ENCODE data around the gene MRPL32.

Gene MRPL32

GRCh38 chr7:42946627-42946950 is 14.4 kb downstream of the MRPL32 start:
- no peak for DNase-seq (ENCODE audit: low read depth in 2 of 2)
- H3K4me3 ChIP-seq (replicated peaks in 1 of 2; ENCODE audit: low read depth in 2 of 2, low read length in 2 of 2) = no peak overlapping the region
- TF ChIP-seq, protein P1, sequence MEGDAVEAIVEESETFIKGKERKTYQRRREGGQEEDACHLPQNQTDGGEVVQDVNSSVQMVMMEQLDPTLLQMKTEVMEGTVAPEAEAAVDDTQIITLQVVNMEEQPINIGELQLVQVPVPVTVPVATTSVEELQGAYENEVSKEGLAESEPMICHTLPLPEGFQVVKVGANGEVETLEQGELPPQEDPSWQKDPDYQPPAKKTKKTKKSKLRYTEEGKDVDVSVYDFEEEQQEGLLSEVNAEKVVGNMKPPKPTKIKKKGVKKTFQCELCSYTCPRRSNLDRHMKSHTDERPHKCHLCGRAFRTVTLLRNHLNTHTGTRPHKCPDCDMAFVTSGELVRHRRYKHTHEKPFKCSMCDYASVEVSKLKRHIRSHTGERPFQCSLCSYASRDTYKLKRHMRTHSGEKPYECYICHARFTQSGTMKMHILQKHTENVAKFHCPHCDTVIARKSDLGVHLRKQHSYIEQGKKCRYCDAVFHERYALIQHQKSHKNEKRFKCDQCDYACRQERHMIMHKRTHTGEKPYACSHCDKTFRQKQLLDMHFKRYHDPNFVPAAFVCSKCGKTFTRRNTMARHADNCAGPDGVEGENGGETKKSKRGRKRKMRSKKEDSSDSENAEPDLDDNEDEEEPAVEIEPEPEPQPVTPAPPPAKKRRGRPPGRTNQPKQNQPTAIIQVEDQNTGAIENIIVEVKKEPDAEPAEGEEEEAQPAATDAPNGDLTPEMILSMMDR (IDR thresholded peaks at IDR 0.05; ENCODE audit: low read depth, low read length) = no peak

DNA sequence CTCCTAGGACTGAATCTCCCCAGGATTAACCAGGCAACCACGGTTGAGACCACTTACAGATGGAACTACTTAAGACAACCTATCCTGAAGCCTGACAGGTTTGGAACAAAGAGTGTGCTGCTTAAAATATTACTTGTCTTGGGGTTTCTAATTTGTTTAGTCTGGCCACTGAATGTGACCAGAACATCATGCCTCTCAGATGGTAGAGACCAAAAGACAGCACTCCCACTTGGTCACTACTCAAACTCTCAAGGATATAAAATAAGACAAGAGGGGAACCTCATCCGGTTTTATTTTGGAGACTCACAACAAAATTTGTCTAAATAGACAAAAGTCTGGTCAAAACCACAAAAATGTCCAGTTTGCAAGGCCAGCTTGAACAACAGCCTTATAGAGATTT is 15.3 kb downstream of the MRPL32 start:
- TF ChIP-seq, protein P1 (IDR thresholded peaks at IDR 0.05; ENCODE audit: low read depth, low read length) = no peak
- no peak for DNase-seq (ENCODE audit: low read depth in 2 of 2)
- H3K4me3 ChIP-seq (replicated peaks in 1 of 2; ENCODE audit: low read depth in 2 of 2, low read length in 2 of 2) = no peak overlapping the region

DNA sequence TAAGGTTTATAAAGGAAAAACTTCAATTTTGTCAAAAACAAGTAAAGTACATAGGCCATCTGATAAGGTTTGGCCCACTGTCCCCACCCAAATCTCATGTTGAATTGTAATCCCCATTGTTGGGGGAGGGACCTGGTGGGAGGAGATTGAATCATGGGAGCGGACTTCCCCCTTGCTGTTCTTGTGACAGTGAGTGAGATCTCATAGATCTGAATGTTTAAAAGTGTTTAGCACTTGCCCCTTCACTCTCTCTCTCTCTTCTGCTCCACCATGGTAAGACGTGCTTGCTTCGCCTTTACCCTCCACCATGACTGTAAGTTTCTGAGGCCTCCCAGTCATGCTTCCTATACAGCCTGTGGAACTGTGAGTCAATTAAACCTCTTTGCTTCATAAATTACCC is 18.2 kb downstream of the MRPL32 start:
- no peak overlapping the region for H3K4me3 ChIP-seq (replicated peaks in 1 of 2; ENCODE audit: low read depth in 2 of 2, low read length in 2 of 2)
- DNase-seq (ENCODE audit: low read depth in 2 of 2) = no peak
- TF ChIP-seq, protein P1 (IDR thresholded peaks at IDR 0.05; ENCODE audit: low read depth, low read length) = no peak

GRCh38 chr7:42952328-42952727 is 20.2 kb downstream of the MRPL32 start:
- no peak for DNase-seq (ENCODE audit: low read depth in 2 of 2)
- TF ChIP-seq, protein P1 (IDR thresholded peaks at IDR 0.05; ENCODE audit: low read depth, low read length) = no peak
- no peak overlapping the region for H3K4me3 ChIP-seq (replicated peaks in 1 of 2; ENCODE audit: low read depth in 2 of 2, low read length in 2 of 2)

DNA sequence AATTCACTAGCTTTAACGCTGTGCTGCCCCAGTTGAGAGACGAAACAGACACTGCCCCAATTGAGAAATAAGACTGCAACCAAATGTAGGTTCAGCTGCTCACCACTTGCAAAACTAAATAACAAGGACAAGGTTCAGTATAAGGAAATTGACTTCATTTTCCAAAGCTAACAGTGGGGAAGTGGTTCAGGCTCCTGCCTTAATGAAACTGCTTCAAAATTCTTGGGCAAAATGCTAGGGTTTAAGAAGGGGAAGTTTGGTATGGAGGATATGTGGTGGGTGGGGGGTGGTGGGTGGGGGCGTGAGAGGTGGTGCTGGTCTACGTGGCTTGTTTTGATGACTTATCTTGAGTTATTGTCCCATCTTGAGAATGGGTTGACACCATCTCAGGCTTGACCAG is 21.8 kb downstream of the MRPL32 start:
- H3K4me3 ChIP-seq (replicated peaks in 1 of 2; ENCODE audit: low read depth in 2 of 2, low read length in 2 of 2) = no peak overlapping the region
- DNase-seq (ENCODE audit: low read depth in 2 of 2) = no peak
- TF ChIP-seq, protein P1 (IDR thresholded peaks at IDR 0.05; ENCODE audit: low read depth, low read length) = no peak

GRCh38 chr7:42956062-42956461 is 23.9 kb downstream of the MRPL32 start:
- no peak for DNase-seq (ENCODE audit: low read depth in 2 of 2)
- TF ChIP-seq, protein P1 (IDR thresholded peaks at IDR 0.05; ENCODE audit: low read depth, low read length) = no peak
- H3K4me3 ChIP-seq (replicated peaks in 1 of 2; ENCODE audit: low read depth in 2 of 2, low read length in 2 of 2) = no peak overlapping the region

DNA sequence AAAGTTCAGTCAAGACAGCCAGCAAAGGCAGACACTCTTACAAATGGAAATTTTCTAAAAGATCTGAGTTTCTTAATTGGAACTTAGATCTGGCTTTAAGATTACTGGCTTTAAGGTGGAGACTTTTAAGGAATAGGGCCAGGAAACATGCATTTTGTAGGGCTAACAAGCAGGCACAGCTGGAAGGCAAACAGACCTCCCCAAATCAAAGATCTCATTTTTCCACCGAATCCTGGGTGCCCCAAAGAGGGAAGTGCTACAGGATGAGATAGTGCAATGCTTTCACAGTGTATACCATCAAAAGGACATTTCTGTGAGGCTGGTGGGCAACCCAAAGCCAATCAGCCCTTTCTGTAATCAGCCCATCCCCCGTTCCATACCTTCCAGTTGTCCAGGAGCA is 27.4 kb downstream of the MRPL32 start:
- DNase-seq (ENCODE audit: low read depth in 2 of 2) = no peak
- no peak overlapping the region for H3K4me3 ChIP-seq (replicated peaks in 1 of 2; ENCODE audit: low read depth in 2 of 2, low read length in 2 of 2)
- TF ChIP-seq, protein P1 (IDR thresholded peaks at IDR 0.05; ENCODE audit: low read depth, low read length) = no peak

Measured in cardiac fibroblast (primary cell).